Neural cell (in vitro differentiated cells): Measurements from ENCODE around the gene GAL3ST3.

Experiments used
- CTCF ChIP-seq: fragments of 450-650 bp; IDR thresholded peaks from 2 replicates; pipeline ENCODE4 v1.5.1; 2014; ENCODE audit warnings: antibody characterized with exemption, mild to moderate bottlenecking, moderate library complexity; ENCODE audit not compliant: poor library complexity, severe bottlenecking
- EP300 ChIP-seq: fragments of 450-650 bp; conservative IDR thresholded peaks from 2 replicates; pipeline ENCODE4 v1.6.1; 2014; ENCODE audit warnings: antibody characterized with exemption, mild to moderate bottlenecking, moderate library complexity; ENCODE audit not compliant: poor library complexity, severe bottlenecking
- EZH2 ChIP-seq: fragments of 200-600, 300-800 bp; shearing (Covaris generic), sonication (generic); IDR thresholded peaks from 2 replicates; pipeline ENCODE4 v1.6.1; 2014; ENCODE audit warnings: antibody characterized with exemption, low read length, borderline replicate concordance, mild to moderate bottlenecking; ENCODE audit not compliant: insufficient read depth, poor library complexity, severe bottlenecking
- POLR2AphosphoS5 ChIP-seq: IDR thresholded peaks from 2 replicates; pipeline ENCODE4 v1.6.1; 2012
- TAF1 ChIP-seq: IDR thresholded peaks from 2 replicates; pipeline ENCODE4 v1.6.1; 2012; ENCODE audit warnings: low read depth
- TF ChIP-seq, protein P1 (sequence below): IDR thresholded peaks from 2 replicates; pipeline ENCODE4 v1.6.1; 2012; ENCODE audit warnings: borderline replicate concordance

DNA sequence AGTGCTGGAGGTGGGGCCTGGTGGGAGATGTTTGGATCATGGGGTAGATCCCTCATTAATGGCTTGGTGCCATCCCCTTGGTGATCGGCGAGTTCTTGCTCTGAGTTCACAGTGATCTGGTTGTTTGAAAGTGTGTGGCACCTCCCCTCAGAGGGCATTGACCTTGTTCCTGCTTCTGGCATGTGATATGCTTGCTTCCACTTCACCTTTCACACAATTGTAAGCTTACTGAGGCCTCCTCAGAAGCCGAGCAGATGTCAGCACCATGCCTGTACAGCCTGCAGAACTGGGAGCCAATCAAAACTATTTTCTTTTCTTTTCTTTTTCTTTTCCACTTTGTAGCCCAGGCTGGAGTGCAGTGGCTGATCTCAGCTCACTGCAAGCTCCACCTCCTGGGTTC lies 11.6 kb downstream of the GAL3ST3 start:
- no peak for TF ChIP-seq CTCF
- no peak for TF ChIP-seq POLR2AphosphoS5
- TF ChIP-seq EP300: no peak
- TF ChIP-seq, protein P1, sequence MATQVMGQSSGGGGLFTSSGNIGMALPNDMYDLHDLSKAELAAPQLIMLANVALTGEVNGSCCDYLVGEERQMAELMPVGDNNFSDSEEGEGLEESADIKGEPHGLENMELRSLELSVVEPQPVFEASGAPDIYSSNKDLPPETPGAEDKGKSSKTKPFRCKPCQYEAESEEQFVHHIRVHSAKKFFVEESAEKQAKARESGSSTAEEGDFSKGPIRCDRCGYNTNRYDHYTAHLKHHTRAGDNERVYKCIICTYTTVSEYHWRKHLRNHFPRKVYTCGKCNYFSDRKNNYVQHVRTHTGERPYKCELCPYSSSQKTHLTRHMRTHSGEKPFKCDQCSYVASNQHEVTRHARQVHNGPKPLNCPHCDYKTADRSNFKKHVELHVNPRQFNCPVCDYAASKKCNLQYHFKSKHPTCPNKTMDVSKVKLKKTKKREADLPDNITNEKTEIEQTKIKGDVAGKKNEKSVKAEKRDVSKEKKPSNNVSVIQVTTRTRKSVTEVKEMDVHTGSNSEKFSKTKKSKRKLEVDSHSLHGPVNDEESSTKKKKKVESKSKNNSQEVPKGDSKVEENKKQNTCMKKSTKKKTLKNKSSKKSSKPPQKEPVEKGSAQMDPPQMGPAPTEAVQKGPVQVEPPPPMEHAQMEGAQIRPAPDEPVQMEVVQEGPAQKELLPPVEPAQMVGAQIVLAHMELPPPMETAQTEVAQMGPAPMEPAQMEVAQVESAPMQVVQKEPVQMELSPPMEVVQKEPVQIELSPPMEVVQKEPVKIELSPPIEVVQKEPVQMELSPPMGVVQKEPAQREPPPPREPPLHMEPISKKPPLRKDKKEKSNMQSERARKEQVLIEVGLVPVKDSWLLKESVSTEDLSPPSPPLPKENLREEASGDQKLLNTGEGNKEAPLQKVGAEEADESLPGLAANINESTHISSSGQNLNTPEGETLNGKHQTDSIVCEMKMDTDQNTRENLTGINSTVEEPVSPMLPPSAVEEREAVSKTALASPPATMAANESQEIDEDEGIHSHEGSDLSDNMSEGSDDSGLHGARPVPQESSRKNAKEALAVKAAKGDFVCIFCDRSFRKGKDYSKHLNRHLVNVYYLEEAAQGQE: no peak
- no peak for TF ChIP-seq EZH2
- TF ChIP-seq TAF1: no peak
